Gastroesophageal sphincter (tissue), 4 donors: ENCODE data around the gene SMYD2. TPM values are rescaled to one million over a fixed set of nuclear protein-coding genes. Genes with fewer than 3 reads are reported as not detected.
"Not testable (repeated sequence)": the region's sequence is repeated elsewhere in the genome, so short reads cannot be mapped to it uniquely, and the experiment has no call there.

Experiments used
- ATAC-seq: fragments of 150-250 bp; one replicate; pipeline ENCODE4 v1.9.1; 2016; ENCODE audit warnings: mild to moderate bottlenecking, moderate library complexity
- H3K27ac ChIP-seq, 4 donors: fragments of 200-600 bp; sonication (generic) in 3 of 4; 1 replicate in 3 of 4; 2 replicates in 1 of 4; pipeline ENCODE4 v1.5.1; 2016 to 2019
- H3K27me3 ChIP-seq: fragments of 200-600 bp; sonication (generic); one replicate; pipeline ENCODE4 v1.5.1; 2019
- H3K36me3 ChIP-seq, 2 donors: fragments of 200-600 bp; sonication (generic); one replicate each; pipeline ENCODE4 v1.5.1; 2019; ENCODE audit warnings: control low read depth in 1 of 2
- H3K4me1 ChIP-seq, 3 donors: fragments of 200-600 bp; sonication (generic); 1 replicate in 2 of 3; 2 replicates in 1 of 3; pipeline ENCODE4 v1.5.1; 2016 to 2019; ENCODE audit warnings: control low read depth in 2 of 3
- H3K4me3 ChIP-seq, 2 donors: fragments of 200-600 bp; sonication (generic); one replicate each; pipeline ENCODE4 v1.5.1; 2019; ENCODE audit warnings: mild to moderate bottlenecking in 1 of 2, moderate library complexity in 1 of 2
- H3K9me3 ChIP-seq, 3 donors: fragments of 200-600 bp; sonication (generic); one replicate each; pipeline ENCODE4 v1.5.1; 2017 to 2019; ENCODE audit warnings: control low read depth in 2 of 3
- EP300 ChIP-seq: sonication (generic); formaldehyde crosslinking; IDR thresholded peaks from one replicate; pipeline ENCODE4 v1.6.1; 2017; ENCODE audit warnings: antibody characterized with exemption, mild to moderate bottlenecking
- POLR2A ChIP-seq, 2 donors: fragments of 450-650 bp; IDR thresholded peaks; one replicate each; pipeline ENCODE4 v1.6.1; 2017; ENCODE audit warnings: antibody characterized with exemption in 2 of 2, mild to moderate bottlenecking in 2 of 2, moderate library complexity in 1 of 2
- POLR2AphosphoS5 ChIP-seq: sonication (generic); formaldehyde crosslinking; IDR thresholded peaks from one replicate; pipeline ENCODE4 v1.6.1; 2017; ENCODE audit warnings: antibody characterized with exemption
- WGBS, 2 donors: methylation state at CpG; one replicate each; pipeline ENCODE4 v1.1.5; 2018; ENCODE audit warnings: low coverage in 1 of 2; 5-methylcytosine and 5-hydroxymethylcytosine counted together
- total RNA-seq, 4 donors: library from RNA; depleted of rRNA; stranded (reverse); fragments of >200 nt; gene quantifications; one replicate each; pipeline ENCODE4 v1.1.0, GENCODE V29; 2016
- TF ChIP-seq, protein P1 (sequence below), 4 experiments: fragments of 200-600 bp in 2 of 4; fragments of 450-650 bp in 2 of 4; sonication (generic) in 1 of 4; IDR thresholded peaks; one replicate each; pipeline ENCODE4 v1.5.1; 2017 to 2019; ENCODE audit warnings: antibody characterized with exemption in 4 of 4, mild to moderate bottlenecking in 2 of 4, moderate library complexity in 2 of 4

Gene SMYD2
- total RNA-seq, 4 donors from 2014 or later, result 12.0 to 30.3 (median 20.5) TPM

GRCh38 chr1:214271174-214271858, 9.6 kb upstream of the SMYD2 start:
- peaks cover 52% of the 10 kb centered on the region for H3K27me3 ChIP-seq
- 16 to 75% methylated on average over 2 to 3 of the region's 3 CpGs for WGBS, 2 donors
- no peak for ATAC-seq
- no peaks in the 10 kb centered on the region for H3K9me3 ChIP-seq
- no peak for TF ChIP-seq EP300
- TF ChIP-seq POLR2AphosphoS5, result no peak
- TF ChIP-seq, protein P1, sequence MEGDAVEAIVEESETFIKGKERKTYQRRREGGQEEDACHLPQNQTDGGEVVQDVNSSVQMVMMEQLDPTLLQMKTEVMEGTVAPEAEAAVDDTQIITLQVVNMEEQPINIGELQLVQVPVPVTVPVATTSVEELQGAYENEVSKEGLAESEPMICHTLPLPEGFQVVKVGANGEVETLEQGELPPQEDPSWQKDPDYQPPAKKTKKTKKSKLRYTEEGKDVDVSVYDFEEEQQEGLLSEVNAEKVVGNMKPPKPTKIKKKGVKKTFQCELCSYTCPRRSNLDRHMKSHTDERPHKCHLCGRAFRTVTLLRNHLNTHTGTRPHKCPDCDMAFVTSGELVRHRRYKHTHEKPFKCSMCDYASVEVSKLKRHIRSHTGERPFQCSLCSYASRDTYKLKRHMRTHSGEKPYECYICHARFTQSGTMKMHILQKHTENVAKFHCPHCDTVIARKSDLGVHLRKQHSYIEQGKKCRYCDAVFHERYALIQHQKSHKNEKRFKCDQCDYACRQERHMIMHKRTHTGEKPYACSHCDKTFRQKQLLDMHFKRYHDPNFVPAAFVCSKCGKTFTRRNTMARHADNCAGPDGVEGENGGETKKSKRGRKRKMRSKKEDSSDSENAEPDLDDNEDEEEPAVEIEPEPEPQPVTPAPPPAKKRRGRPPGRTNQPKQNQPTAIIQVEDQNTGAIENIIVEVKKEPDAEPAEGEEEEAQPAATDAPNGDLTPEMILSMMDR (IDR thresholded peaks at IDR 0.05), result no peak
- TF ChIP-seq POLR2A (IDR thresholded peaks at IDR 0.05), result no peak
- no peaks in the 10 kb centered on the region for H3K36me3 ChIP-seq
- H3K27ac ChIP-seq, result no peak overlapping the region
- no peak overlapping the region for H3K4me3 ChIP-seq
- H3K4me1 ChIP-seq, result no peaks in the 10 kb centered on the region

DNA sequence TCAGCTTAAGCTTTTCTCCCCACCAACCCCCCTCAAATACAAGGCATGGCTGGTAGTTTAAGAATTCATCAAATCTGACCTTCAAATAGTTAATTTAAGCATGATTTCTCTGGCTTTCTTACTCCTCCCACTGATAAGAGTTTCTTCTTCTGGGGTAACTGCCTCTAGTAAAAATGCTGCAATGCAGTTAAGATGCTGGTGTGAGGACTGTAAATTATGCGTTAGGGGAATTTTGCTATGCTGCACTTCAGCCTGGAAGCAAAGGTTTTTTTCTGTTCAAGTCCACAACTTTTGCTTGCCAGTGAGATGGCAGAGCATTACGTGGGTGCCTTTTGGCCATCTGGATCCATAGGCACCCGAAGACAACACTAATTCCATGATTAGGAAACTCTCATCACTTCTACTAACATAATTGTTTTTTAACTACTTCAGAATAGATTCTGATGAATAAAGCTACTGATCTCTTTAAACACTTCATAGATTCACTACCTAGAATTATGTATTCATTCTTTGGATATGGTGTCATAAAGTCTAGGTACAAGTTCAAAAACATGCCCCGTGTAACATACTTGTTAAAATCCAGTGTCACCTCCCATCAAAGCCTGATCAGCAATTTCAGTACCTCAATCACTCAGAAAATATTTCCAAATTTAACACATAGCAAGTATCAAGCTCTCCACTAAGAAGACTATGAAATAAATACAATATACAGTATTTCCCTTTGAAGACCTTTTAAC, 8.8 kb upstream of the SMYD2 start:
- no peaks in the 10 kb centered on the region for H3K9me3 ChIP-seq
- no peak for ATAC-seq
- no peaks in the 10 kb centered on the region for H3K4me1 ChIP-seq
- no peak overlapping the region for H3K27ac ChIP-seq
- 35 to 55% methylated on average over 4 of the region's 4 CpGs for WGBS, 2 donors
- H3K36me3 ChIP-seq, result no peaks in the 10 kb centered on the region
- TF ChIP-seq POLR2AphosphoS5 (no peak), EP300 (no peak), POLR2A (IDR thresholded peaks at IDR 0.05) (no peak)
- TF ChIP-seq, protein P1 (IDR thresholded peaks at IDR 0.05), result no peak
- H3K27me3 ChIP-seq, result peaks cover 44% of the 10 kb centered on the region
- no peak overlapping the region for H3K4me3 ChIP-seq

DNA sequence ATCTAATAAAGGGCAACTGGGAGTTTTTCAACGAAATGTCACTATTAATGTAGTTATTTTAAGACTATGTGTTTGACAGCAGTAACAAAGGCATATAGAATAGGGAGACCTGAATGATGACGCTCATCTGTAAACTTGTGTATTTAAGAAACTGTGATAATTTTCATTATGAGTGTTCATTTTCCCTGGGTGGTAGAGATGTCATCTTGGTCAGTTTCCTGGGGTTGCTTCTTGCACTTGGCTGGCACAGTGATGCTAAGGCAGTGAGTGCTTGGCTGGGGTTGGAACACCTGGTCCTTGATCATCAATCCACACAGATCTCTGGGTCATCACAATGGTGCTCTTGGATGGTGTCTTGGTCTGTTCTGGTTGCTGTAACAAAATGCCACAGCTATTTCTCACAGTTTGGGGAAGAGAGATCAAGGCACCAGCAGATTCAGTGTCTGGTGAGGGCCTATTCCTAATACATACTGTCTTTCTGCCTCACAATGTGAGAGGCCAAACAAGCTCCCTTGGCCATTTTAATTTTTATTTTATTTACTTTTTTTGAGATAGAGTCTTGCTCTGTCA, 7.9 kb upstream of the SMYD2 start:
- Histone ChIP-seq H3K36me3 (no peaks in the 10 kb centered on the region), H3K4me1 (no peaks in the 10 kb centered on the region), H3K27me3 (peaks cover 35% of the 10 kb centered on the region), H3K27ac (no peak overlapping the region), H3K9me3 (no peaks in the 10 kb centered on the region), H3K4me3 (no peak overlapping the region)
- 80 to 83% methylated on average over 2 of the region's 2 CpGs for WGBS, 2 donors
- no peak for ATAC-seq
- no peak for TF ChIP-seq POLR2A (IDR thresholded peaks at IDR 0.05)
- no peak for TF ChIP-seq POLR2AphosphoS5
- no peak for TF ChIP-seq EP300
- TF ChIP-seq, protein P1 (IDR thresholded peaks at IDR 0.05), result no peak

GRCh38 chr1:214275700-214276099, 5.3 kb upstream of the SMYD2 start:
- 96 to 100% methylated on average over 3 to 4 of the region's 4 CpGs for WGBS, 2 donors
- H3K4me1 ChIP-seq, H3K4me3 ChIP-seq, H3K36me3 ChIP-seq, ATAC-seq, H3K27ac ChIP-seq, H3K9me3 ChIP-seq: not testable (repeated sequence)
- peaks cover 12% of the 10 kb centered on the region for H3K27me3 ChIP-seq

GRCh38 chr1:214276786-214277185, 4.2 kb upstream of the SMYD2 start:
- Histone ChIP-seq H3K4me1 (peaks cover 0 to 13% (median 6%) of the 10 kb centered on the region in 3 donors), H3K4me3 (no peak overlapping the region), H3K9me3 (no peaks in the 10 kb centered on the region), H3K27ac (no peak overlapping the region), H3K27me3 (peaks cover 2% of the 10 kb centered on the region), H3K36me3 (no peaks in the 10 kb centered on the region)
- ATAC-seq, result no peak
- WGBS, 2 donors, result 29 to 83% methylated on average over 1 of the region's 1 CpG
- TF ChIP-seq, protein P1 (IDR thresholded peaks at IDR 0.05), result no peak
- TF ChIP-seq POLR2A (IDR thresholded peaks at IDR 0.05), result no peak
- no peak for TF ChIP-seq EP300
